Stimulated activated CD4-positive, alpha-beta T cell treated with anti-CD3 and anti-CD28 coated beads, Interleukin-4, amount 100 ng/mL, for 1 hour (primary cell): ENCODE results near the gene IL17A.
A peak's percentile ranks its signal among the peaks of the same experiment; 100 is the strongest.
"Not testable (repeated sequence)": the region's sequence is repeated elsewhere in the genome, so short reads cannot be mapped to it uniquely, and the experiment has no call there.

Experiments used
- DNase-seq: peaks from one replicate; pipeline ENCODE4 v3.0.0-alpha.2; 2020

The IL17A gene

DNA sequence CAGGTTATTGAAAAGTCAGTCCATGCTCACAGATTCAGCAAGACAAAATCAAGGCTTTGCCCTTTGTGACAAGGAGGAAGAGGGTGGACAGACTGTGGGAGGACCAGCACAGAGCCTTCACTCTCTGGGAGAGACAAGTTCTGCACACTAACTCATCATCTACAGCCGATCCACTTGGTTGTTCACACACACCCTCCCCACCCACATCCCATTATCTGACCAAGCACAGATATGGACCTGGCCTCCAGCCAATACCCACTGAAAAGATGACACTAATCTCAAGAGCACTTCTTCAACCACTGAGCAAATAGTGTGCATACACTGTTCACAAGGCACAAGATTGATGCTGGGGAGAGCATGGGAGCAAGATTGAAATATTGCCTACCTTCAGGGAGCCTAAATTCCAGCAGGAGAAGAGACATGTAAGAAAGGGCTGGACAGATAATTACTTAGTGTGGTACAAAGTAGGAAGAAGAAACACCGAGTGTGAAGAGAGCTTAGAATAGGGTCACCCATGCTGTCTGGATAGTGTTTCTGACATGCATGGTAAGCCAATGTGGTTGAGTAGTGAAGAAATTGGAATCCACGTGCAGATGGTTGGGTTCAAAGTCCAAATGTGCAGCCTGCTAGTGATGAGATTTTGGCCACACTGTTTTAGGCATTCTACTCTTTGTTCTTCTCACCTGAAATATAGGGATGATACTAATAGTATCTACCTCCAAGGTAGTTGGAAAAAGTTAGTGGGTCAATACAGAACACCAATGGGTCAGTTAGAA lies 21.7 kb upstream of the IL17A start:
- DNase-seq = no peak

DNA sequence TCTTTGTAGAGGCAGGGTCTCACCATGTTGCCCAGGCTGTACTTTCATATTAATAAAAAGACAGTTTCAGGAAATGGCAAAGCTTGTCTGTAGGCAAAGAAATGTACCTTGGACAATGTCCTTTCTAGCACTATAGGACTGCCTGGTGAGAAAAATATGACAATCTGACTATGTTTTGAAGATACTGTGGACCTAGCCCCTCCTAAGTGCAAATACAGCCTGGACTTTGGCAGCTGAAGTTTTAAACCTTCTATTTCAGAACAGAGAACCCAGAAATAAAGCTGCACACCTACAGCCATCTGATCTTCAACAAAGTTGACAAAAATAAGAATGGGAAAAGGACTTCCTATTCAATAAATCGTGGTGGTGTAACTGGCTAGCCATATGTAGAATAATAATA lies 18.9 kb upstream of the IL17A start:
- DNase-seq = no peak

DNA sequence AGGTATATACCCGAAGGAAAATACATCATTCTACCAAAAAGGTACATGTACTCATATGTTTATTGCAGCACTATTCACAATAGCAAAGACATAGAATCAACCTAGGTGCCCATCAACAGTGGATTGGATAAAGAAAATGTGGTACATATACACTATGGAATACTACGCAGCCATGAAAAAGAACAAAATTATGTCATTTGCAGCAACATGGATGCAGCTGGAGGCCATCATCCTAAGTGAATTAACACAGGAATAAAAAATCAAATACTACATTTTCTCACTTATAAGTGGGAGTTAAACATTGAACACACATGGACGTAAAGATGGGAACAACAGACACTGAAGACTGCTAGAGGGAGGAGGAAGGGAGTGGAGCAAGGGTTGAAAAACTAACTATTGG lies 17.8 kb upstream of the IL17A start:
- not testable (repeated sequence) for DNase-seq

DNA sequence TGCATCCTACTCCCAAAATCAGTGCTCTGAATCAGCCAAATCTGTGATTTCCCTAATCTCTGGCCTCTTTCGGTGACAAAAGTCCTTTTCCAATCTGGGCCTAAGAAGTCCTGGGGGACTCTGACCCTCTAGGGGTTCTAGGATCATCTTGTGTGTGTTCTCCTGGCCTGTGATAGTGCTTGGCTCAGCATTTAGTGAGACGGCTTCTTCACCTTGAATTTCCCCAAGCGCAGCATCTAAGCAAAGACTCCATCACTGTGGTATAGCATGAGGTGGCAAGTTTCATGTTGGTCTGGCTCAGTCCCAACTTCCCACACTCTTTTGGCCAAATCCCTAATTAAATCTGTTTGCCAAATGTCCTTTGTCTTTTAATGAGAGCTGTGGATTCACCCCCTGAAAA lies 12.1 kb upstream of the IL17A start:
- DNase-seq = no peak

DNA sequence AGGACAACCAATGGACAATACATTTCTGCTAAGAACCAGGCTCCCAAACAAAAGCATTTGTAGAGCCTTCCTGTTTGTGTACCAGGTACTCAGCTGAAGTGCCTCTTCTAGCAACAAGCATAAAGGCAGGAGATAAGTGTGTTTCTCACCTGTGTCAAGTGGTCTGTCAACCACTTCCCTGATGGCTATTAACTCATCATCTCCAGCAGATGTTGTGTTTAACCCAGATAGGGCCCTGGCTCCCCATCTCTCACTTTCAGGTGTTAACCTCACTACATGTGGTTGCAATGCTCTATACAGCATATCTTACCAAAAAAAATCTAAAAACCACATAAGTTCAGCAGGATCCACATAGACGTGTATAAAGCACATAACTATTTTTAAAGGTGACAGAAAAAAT lies 9.6 kb upstream of the IL17A start:
- no peak for DNase-seq

DNA sequence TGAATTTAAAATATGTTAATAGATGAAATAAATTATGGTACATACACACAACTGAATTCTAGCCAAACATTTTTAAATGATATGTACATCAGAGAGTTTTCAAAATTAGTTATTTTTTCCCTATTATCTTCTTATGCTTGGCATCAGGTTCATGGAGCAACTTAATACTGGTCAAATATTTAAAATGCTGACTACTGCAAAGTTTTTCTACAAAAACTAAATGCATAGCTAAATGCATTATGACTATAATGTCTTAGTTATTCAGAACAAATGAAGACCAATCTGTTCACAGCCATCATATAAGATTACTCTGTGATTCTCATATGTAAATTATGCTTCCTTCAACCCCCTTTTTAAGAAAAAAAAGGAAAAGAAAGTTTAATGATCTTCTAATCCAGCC lies 8.2 kb upstream of the IL17A start:
- DNase-seq = no peak

DNA sequence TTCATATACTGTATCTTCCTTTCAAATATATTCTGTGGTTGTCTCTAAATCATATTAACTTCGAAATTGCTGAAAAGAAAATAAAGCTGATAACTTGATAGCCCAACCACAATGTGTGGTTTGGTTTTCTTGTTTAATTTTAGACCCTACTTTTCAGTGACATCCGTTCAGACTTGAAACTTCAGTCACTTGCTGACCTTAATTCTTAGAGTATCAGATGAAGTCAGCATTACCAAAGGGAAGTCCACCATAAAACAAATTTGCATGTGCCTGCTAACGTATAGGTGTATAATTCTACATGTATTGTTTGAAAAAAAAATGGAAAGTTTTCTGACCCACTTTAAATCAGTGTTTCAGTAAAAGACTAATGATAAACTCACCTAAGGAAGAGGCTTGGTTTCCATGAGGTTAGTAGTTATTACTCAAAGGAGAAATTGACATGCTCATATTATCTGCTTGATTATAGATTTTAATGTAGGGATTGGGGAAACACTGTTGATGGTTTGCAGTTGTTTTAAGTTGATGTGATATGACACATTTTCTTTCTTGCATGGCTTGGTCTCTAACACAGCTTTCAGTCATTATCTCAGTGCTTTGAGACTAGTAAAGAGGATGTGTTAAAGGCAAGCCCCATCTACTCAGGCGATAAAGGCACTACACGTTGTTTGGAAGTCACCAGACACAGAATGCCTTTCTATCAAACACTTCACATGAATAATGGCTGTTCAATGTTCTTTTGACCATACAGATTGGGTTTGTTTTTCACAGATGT lies 5.2 kb upstream of the IL17A start:
- DNase-seq = no peak

DNA sequence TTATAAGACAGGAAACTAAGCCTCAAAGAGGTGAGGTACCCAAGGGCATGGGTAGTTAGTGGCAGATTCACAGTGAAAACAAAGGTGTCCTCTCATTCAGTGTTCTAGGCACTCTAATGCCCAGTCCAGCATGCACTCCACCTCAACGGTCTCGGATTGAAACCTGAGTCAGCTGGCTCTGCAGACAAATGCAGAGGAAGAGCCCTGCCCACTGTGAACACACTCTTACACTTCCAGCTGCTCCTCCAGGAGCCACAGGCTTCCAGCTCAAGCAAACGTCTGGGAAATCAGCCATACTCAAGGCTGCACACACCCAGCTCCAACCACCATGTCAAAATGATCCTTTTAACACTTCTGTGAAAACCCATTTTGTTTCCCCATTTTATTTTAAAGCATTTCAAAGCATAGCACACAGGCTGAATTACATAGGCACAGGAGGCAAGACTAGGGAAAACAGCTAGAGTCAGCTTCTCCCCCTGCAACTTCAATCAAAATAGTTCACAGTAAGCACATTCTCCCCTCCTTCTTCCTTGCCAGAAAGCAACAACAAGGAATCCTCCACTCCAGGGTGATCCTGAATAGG lies 3.0 kb upstream of the IL17A start:
- no peak for DNase-seq

DNA sequence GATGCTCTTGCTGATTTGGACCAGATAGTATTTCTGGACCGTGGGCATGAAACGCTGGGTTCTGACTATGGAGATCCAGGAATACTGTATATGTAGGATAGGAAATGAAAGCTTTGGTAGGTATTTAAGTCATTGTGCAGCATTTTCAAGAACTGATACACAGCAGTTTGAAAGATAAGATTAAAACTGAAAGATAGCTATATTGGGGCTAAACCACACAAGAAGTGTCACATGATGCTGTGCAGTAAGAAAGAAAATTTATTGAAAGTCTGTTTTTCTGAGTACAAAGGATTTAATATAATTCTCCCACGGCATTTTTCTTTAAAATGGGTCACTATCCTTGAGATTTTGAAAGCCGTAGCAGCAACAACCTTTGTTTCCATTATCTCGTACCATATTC lies 305 bp downstream of the IL17A start:
- DNase-seq = no peak

DNA sequence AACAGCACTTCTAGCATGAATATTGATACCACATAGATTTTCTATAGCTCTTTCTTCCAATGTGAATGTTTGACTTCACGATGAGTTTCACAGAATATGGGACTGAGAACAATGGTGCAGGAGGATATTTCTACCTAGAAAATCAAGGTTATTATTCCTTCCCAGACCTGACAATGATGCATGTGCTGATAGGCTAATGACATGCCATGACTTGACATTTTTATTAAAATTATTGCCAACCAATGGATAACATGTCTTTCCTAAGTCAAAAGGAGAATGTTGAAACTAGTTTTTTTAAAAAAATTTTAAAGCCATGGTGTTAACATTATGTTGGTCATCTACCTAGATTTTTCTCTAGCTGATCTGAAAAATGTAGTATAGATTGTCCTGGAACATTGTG lies 923 bp downstream of the IL17A start:
- DNase-seq = no peak

DNA sequence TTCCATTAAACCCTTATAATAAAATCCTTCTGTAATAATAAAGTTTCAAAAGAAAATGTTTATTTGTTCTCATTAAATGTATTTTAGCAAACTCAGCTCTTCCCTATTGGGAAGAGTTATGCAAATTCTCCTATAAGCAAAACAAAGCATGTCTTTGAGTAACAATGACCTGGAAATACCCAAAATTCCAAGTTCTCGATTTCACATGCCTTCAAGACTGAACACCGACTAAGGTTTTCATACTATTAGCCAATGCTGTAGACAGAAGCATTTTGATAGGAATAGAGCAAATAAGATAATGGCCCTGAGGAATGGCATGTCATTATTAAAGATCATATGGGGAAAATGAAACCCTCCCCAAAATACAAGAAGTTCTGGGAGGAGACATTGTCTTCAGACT lies 3.8 kb downstream of the IL17A start:
- DNase-seq = no peak

DNA sequence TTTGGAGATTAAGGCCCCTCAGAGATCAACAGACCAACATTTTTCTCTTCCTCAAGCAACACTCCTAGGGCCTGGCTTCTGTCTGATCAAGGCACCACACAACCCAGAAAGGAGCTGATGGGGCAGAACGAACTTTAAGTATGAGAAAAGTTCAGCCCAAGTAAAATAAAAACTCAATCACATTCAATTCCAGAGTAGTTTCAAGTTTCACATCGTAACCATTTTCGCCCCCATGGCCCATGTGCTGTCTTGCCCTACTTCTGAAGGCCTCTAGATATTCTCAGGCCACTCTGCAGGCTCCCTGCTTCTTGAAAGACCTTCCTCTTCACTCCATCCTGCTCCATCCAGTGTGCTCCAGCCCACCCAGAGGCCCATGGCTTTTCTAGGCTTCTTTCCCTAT lies 4.2 kb downstream of the IL17A start:
- DNase-seq = no peak

DNA sequence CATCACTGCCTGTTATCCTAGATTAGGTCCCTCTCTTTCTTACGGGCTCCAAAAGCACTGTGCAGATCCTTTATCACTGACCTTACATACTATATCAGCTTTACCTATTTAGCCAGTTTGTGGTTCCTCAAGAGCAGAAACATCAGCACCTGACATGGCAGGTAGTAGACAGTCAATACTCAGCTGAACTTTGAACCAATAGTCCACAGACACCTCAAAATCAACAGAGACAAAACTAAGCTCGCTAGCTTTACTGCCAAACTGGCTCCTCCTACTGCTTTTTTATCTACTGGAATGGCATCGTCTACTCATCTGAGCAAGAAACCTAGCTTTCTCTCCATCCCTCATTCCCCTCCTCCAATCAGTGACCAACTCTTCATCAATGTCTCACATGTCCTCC lies 5.6 kb downstream of the IL17A start:
- DNase-seq = no peak

DNA sequence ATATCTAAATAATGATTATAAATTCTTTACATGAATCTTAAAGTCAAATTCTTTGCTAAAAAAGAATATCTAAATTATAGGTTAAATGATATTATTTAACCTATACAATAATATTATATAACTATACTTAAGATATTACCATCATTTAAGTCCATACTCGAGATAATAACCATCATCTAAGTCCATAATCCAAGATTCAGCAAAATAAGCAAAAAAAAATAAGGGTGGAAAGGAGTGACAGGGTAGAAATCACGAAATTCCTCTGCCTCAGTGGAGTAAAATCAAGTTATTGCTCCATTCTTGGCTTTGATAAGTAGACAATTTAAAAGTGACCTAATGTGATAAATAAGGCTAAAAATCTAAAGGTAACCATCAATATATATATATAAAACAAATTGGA lies 9.7 kb downstream of the IL17A start:
- DNase-seq = no peak

DNA sequence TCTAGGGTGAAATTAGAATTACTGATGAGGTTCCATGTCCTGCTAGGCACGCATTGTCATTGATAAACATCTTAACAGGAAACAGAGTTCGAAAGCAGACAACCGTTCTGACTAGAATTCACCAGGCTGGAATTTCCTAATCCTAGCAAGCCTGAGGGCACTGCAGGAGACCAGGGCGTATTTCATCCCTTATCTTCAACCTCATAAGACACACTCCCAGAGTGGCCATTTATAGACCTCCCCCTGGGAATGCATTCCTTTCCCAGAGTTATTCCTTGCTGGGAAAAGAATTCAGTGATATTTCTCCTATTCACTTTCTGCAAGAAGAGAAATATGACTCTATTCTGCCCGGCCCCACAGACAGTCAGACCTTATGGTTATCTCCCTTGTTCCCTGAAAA lies 13.9 kb downstream of the IL17A start:
- DNase-seq = not testable (repeated sequence)

DNA sequence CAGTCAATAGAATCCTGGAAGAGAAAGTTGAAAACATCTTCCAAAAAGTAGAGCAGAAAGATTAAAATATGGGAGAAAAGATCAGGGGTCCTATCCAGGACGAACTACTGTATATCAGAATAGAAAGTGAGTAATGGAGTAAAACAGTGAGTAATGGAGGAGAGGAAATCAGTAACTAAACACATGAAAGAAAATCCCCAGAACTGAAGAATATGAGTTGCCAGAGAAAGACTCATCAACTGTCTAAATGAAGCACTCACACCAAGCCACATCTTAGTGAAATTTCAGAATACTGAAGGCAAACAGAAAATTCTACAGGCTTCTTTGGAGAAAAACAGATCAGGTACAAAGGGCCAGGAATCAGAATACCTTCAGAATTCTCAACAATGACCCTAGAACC lies 14.9 kb downstream of the IL17A start:
- DNase-seq = no peak

DNA sequence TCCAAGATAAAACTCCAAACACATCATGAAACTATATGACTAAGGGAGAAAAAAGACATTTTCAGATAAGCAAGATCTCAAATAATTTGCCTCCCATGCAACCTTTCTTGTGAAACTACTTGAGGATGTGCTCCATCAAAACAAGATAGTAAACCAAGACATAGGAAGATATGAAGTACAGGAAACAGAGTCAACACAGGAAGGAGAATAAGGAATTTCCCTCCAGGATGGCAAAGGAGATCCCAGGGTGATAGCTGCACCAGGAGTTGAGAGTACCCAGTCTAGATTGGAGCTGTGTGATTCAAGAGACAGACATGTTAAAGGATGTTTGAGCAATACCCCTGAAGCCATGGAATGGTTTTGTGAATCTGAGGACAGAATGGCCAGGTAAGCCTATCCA lies 15.3 kb downstream of the IL17A start:
- no peak for DNase-seq

DNA sequence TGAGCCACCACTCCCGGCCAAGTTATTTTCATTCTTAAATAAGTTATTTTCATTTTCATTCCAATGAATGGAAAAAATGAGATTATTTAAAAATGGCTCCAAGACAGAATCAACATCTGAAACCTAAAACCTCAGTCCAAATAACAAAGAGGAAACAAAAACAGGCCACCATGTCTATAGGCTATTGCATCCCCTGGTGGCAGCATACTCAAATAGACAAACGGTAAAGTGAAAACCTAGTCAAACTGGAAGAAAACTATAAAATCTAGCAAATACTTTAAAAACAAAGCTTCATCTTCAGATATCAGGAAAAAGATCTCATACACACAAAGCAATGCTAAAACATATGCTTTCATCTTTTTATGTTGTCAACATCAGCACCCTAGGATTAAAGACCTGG lies 20.9 kb downstream of the IL17A start:
- DNase-seq = no peak

DNA sequence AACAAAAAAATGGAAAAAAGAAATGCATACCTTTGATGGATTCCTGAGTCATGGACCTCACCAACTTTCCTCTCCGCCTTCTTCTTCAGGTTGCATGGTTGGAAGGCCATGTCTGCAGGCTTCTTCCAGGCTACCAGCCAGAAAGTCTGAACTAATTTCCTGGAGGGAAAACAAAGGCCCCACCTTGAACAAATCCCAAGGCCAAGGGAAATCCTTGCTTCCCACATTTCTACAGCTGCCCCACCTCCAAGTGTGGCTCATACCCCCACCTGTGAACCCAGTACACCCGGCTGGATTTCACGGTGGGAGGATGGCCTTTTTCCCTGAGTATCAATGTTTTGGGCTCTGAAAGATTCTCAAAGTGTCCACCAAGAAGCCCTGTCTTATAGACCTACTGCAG lies 22.4 kb downstream of the IL17A start:
- DNase-seq = no peak

DNA sequence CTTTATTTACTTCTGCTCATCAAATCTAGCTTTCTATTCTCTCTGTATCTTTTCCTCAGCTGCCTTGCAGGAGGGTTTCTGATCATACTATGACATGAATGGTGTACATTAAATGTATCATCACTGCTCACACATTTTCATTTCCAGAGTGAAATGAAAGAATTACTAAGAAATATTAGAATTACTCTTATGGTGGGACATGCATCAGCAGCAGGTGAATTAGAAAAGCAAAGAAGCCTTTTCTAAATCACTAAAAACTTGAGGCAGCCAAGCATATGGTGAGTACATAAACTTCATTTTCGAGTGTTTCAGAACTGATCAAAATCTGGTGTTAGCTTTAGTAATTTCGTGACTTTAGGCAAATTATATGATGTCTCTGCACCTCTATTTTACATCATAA lies 23.6 kb downstream of the IL17A start:
- no peak for DNase-seq

DNA sequence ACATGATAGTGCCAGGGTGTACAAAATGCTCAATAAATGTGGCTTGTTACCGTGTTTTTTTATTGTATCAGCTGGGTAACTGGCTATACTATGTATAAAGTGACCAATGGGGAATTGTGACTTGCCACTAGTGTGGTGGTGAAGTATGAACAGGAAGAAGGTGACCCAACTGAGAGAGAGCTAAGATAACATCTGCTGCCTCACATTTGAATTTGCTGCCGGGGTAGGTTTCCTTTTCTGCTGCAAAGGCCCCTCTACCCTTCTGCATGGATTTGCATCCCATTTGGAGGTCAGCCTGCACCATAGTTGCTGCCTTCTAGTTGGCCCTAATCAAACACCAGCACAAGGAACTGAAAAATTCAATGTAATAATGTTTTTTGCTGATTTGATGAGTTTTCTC lies 24.1 kb downstream of the IL17A start:
- no peak for DNase-seq

DNA sequence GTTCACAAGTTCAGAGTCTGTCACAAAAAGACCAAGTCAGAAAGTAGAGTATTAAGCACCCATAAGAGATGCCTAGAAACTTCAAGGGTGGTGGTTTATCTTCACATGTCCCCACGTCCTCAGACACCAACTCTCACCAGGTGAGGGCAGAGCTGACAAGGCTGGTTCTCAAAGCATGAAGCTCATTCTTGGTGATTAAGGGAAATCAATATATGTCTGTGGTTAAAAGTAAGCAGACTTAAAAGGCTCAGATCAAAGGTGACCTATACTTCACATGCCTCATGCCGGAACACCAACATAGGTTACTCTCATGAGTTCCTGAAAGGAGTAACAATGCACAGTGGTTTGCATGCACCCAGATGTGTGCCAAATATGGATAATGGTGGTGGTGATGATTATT lies 27.0 kb downstream of the IL17A start:
- peak; percentile 11 for DNase-seq

DNA sequence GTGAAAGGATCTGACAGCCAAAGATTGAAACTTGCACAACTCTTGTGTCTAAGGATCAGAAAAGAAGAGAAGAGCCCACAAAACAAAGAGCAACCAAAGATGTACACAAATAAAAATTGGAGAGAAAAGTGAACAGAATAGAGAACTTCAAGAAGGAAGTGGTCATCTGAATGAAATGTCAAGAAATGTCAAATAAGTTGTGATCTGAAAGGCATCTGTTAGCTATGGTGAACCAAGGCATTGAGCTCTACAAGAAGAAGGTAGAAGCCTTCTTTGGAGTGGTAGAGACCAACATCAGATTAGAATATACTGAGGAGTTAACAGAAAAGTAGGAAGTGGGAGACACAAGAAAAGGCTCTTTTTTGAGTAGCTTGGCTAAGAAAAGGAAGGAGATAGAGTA lies 29.6 kb downstream of the IL17A start:
- DNase-seq = no peak

DNA sequence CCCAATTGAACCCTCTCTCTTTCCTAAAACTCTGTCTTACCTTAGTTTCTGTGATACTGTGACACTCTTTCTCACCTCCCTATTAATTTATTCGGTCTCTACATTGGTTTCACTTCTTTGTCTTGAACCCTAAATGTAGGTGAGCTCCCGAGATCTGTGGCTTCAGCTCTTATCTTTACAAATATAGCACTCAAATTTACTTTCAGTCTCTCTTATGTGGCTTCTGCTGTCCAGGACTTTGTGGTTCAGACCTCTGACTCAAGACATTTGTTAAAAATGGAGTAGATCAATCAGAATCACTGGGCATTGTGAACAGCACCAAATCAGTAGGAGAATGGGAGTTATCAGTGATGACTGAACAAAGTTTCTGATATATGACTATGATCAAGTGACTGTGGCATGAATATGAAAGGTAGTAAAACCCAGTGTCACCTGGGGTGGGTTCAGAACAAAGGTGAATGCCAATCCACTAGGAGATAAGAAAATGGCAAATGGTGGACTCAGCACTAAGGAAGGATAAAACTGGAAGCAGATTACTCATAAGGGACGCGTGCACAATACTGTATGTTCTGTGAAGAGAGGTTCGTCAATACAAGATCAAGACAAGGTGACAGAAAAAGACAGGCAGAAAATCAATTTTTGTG lies 30.9 kb downstream of the IL17A start:
- no peak for DNase-seq
